Thyroid gland (tissue), 4 donors: ENCODE measurements around the gene RGS4.

Experiments used
- POLR2A ChIP-seq, 2 donors: fragments of 450-650 bp; IDR thresholded peaks; one replicate each; pipeline ENCODE4 v1.6.1; 2017; ENCODE audit warnings: antibody characterized with exemption in 2 of 2, mild to moderate bottlenecking in 2 of 2, moderate library complexity in 1 of 2
- TF ChIP-seq, protein P1 (sequence below), 6 experiments: fragments of 200-600 bp in 3 of 6; fragments of 450-650 bp in 3 of 6; sonication (generic) in 3 of 6; IDR thresholded peaks; one replicate each; pipeline ENCODE4 v1.5.1; 2016 to 2019; ENCODE audit warnings: antibody characterized with exemption in 6 of 6, mild to moderate bottlenecking in 2 of 6, inconsistent platforms in 1 of 6, moderate library complexity in 1 of 6

DNA sequence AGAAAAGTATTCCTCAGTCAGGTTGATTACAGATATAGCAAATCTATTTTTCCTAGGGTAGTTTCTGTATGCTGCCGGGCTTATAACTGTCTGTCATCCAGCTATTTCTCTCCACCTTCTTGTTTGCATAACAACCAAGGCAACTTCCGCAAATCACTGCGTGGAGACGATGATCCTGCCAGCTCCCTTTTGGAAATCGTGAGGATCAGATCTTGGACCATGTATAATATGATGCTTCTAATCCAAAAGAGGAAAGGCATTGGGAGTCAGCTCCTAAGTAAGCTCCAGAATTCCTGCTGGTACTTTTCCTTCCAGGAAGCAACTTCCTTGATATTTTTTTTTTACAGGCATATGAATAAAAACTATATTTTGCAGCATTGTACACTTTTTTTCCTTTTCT lies 445 bp upstream of the RGS4 start:
- TF ChIP-seq POLR2A (IDR thresholded peaks at IDR 0.05): no peak
- TF ChIP-seq, protein P1, sequence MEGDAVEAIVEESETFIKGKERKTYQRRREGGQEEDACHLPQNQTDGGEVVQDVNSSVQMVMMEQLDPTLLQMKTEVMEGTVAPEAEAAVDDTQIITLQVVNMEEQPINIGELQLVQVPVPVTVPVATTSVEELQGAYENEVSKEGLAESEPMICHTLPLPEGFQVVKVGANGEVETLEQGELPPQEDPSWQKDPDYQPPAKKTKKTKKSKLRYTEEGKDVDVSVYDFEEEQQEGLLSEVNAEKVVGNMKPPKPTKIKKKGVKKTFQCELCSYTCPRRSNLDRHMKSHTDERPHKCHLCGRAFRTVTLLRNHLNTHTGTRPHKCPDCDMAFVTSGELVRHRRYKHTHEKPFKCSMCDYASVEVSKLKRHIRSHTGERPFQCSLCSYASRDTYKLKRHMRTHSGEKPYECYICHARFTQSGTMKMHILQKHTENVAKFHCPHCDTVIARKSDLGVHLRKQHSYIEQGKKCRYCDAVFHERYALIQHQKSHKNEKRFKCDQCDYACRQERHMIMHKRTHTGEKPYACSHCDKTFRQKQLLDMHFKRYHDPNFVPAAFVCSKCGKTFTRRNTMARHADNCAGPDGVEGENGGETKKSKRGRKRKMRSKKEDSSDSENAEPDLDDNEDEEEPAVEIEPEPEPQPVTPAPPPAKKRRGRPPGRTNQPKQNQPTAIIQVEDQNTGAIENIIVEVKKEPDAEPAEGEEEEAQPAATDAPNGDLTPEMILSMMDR (IDR thresholded peaks at IDR 0.05): no peak
